Endothelial cell of umbilical vein (primary cell): ENCODE measurements around the gene SERPINC1.

Experiments used
- EZH2 ChIP-seq: IDR thresholded peaks from 2 replicates; pipeline ENCODE4 v1.6.1; 2012; ENCODE audit warnings: borderline replicate concordance, low read depth, mild to moderate bottlenecking, moderate library complexity, low read length, inconsistent platforms; ENCODE audit not compliant: severe bottlenecking
- JUN ChIP-seq: IDR thresholded peaks from 2 replicates; pipeline ENCODE4 v1.6.1; 2011; ENCODE audit warnings: borderline replicate concordance, low read depth; ENCODE audit not compliant: insufficient read length, insufficient read depth
- MYC ChIP-seq: IDR thresholded peaks from one replicate; pipeline ENCODE4 v1.6.1; 2011; ENCODE audit warnings: mild to moderate bottlenecking, low read depth, low read length
- POLR2A ChIP-seq: IDR thresholded peaks from 2 replicates; pipeline ENCODE4 v1.6.1; 2012; ENCODE audit warnings: low read depth, mild to moderate bottlenecking, control low read depth, low read length
- POLR2AphosphoS5 ChIP-seq: IDR thresholded peaks from 2 replicates; pipeline ENCODE4 v1.6.1; 2012; ENCODE audit warnings: low read depth, mild to moderate bottlenecking, control low read depth, low read length, moderate library complexity; ENCODE audit not compliant: insufficient read depth
- TF ChIP-seq, protein P1 (sequence below), 2 donors: IDR thresholded peaks; 1 replicate in 1 of 2; 2 replicates in 1 of 2; pipeline ENCODE4 v1.5.1; 2011; ENCODE audit warnings: low read length in 2 of 2, mild to moderate bottlenecking in 2 of 2, moderate library complexity in 2 of 2, control low read depth in 1 of 2, inconsistent platforms in 1 of 2, low read depth in 1 of 2; ENCODE audit not compliant: insufficient read depth in 1 of 2; ENCODE audit errors: extremely low read depth in 1 of 2
- TF ChIP-seq, protein P2 (sequence below): IDR thresholded peaks from 2 replicates; pipeline ENCODE4 v1.6.1; 2011; ENCODE audit not compliant: insufficient read depth, insufficient read length

DNA sequence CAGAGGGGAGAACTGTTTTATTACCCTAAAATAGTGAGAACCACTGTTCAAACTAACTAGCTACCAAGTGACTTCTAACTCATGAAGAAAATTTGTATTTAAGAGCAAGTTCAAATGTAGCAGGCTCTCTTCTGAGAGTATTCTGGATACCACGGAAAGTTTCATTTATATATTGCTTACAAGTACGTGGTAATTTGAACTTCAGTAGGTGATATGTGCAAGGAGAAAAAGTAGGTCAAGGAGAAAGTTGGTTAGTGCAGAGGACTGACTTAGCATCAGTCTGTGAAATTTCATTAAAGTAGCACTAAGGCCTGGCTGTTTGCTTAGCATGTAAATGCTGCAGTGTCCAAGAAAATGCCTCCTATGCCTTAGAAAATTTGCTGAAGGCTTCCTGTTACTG, 16.7 kb downstream of the SERPINC1 start:
- TF ChIP-seq, protein P1, sequence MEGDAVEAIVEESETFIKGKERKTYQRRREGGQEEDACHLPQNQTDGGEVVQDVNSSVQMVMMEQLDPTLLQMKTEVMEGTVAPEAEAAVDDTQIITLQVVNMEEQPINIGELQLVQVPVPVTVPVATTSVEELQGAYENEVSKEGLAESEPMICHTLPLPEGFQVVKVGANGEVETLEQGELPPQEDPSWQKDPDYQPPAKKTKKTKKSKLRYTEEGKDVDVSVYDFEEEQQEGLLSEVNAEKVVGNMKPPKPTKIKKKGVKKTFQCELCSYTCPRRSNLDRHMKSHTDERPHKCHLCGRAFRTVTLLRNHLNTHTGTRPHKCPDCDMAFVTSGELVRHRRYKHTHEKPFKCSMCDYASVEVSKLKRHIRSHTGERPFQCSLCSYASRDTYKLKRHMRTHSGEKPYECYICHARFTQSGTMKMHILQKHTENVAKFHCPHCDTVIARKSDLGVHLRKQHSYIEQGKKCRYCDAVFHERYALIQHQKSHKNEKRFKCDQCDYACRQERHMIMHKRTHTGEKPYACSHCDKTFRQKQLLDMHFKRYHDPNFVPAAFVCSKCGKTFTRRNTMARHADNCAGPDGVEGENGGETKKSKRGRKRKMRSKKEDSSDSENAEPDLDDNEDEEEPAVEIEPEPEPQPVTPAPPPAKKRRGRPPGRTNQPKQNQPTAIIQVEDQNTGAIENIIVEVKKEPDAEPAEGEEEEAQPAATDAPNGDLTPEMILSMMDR (IDR thresholded peaks at IDR 0.05; ENCODE audit: extremely low read depth in 1 of 2, insufficient read depth in 1 of 2, low read depth in 1 of 2, low read length in 2 of 2): no peak
- no peak for TF ChIP-seq POLR2A
- no peak for TF ChIP-seq MYC
- TF ChIP-seq POLR2AphosphoS5: no peak
- TF ChIP-seq EZH2: no peak
- TF ChIP-seq JUN: no peak
- TF ChIP-seq, protein P2, sequence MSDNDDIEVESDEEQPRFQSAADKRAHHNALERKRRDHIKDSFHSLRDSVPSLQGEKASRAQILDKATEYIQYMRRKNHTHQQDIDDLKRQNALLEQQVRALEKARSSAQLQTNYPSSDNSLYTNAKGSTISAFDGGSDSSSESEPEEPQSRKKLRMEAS: no peak
